ENCODE measurements around the gene TMTC1.

Gene TMTC1

DNA sequence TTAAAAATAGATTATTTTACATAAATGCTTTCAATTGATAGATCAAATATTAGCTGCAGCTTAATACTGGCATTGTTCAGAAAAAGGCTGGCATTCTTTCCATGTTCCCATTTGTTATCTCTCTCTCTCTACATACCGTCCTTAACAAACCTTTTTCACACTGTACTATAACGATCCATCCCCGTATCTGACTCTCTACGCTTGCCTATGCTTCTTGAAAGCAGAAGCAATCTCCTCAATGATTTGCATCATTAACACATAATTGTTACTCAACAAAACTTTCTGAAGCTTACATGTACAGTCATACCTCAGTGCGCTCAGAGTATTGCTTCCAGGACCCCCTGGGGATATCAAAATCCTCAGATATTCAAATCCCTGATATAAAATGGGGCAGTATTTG is 89.7 kb downstream of the TMTC1 start:
- in situ Hi-C loops (cut with MboI; ENCODE audit: low sequenced_read_pairs, unreplicated experiment) = no loop called here
- TF ChIP-seq, protein P1, sequence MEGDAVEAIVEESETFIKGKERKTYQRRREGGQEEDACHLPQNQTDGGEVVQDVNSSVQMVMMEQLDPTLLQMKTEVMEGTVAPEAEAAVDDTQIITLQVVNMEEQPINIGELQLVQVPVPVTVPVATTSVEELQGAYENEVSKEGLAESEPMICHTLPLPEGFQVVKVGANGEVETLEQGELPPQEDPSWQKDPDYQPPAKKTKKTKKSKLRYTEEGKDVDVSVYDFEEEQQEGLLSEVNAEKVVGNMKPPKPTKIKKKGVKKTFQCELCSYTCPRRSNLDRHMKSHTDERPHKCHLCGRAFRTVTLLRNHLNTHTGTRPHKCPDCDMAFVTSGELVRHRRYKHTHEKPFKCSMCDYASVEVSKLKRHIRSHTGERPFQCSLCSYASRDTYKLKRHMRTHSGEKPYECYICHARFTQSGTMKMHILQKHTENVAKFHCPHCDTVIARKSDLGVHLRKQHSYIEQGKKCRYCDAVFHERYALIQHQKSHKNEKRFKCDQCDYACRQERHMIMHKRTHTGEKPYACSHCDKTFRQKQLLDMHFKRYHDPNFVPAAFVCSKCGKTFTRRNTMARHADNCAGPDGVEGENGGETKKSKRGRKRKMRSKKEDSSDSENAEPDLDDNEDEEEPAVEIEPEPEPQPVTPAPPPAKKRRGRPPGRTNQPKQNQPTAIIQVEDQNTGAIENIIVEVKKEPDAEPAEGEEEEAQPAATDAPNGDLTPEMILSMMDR (IDR thresholded peaks at IDR 0.05; ENCODE audit: borderline replicate concordance, control extremely low read depth, extremely low read depth, insufficient read depth, missing control alignments) = no peak
- no peak for DNase-seq (ENCODE audit: low spot score)

DNA sequence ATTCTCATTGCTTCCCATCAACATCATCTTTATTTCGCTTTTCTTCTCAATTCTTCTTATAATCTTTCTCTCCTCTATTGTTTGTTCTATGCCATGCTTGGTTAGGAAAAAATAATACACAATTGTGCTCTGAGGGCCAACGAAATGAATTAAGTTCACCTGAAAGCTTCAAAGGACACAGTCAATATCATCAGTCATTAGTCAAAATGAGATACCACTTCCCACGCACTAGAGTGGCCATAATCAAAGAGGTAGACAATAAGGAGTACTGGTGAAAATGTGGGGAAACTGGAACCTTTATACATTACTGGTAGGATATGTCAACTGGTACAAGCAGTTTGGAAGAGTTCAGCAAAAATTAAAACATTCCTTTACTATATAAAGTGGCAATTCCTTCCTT is 91.5 kb downstream of the TMTC1 start:
- in situ Hi-C loops (cut with MboI; ENCODE audit: low sequenced_read_pairs, unreplicated experiment) = no loop called here
- no peak for DNase-seq (ENCODE audit: low spot score)
- TF ChIP-seq, protein P1 (IDR thresholded peaks at IDR 0.05; ENCODE audit: borderline replicate concordance, control extremely low read depth, extremely low read depth, insufficient read depth, missing control alignments) = no peak

DNA sequence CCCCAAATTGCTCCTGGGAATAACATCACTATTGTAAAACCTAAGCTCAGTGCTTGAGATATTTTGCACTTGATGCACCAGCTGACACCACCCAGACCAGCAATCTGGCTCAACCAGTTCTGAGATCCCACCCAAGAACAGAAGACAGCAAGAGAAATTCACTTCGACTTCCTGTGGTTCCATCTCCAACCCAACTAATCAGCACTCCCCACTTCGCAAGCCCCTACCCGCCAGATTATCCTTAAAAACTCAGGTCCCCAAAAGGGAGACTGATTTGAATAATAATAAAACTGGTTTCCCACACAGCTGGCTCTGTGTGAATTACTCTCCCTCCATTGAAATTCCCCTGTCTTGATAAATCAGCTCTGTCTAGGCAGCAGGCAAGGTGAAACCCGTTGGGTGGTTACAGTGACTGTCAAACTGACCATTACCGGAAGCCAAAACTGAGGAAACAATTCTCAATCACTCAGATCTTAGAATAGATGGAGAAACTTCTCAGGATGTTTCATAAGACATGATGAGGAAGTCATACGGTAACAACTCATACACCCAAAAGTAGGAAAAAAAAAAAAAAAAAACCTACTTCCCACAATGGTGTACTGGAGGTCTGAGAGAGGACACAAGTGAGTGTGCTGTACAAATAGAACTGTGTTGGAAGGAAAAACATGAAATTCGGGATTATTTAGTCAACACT is 92.4 kb downstream of the TMTC1 start:
- DNase-seq (ENCODE audit: low spot score) = no peak
- TF ChIP-seq, protein P1 (IDR thresholded peaks at IDR 0.05; ENCODE audit: borderline replicate concordance, control extremely low read depth, extremely low read depth, insufficient read depth, missing control alignments) = no peak
- in situ Hi-C loops (cut with MboI; ENCODE audit: low sequenced_read_pairs, unreplicated experiment) = no loop called here

DNA sequence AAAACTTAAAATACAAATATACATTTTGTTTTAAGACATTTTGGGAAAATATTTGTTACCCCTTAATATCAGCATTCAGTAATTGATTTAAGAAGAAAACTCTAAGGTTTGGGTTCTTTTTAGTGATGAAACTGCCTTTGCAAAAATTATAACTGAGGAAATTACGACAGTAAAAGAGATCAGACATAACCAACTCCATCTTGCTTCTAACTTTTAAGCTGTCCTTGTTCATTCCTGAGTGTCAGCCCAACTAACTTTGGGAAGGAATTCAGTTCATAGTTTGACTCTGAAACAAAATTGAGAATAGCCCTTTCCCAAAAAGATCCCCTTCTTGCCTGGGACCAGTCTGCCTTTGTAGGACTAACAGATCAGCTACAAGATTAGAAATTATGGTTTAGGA is 93.0 kb downstream of the TMTC1 start:
- in situ Hi-C loops (cut with MboI; ENCODE audit: low sequenced_read_pairs, unreplicated experiment) = no loop called here
- TF ChIP-seq, protein P1 (IDR thresholded peaks at IDR 0.05; ENCODE audit: borderline replicate concordance, control extremely low read depth, extremely low read depth, insufficient read depth, missing control alignments) = no peak

DNA sequence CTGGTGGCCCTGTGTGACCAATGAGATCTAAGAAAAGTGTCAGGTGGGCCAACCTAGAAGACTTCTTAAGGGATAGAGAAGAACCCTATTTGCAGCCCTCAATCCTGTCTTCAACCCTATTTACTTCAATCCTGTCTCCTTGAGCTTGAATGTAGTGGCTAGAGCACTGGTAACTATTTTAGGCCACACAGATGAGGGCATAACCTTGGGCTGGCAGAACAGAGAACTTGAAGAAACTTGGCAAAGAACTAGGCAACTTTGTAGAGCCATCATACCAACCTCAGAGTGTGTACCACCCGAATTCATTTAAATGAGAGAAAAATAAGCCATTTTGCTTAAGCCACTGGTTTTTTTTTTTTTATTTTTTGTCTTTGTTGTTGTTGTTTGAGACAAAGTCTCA is 94.8 kb downstream of the TMTC1 start:
- DNase-seq (ENCODE audit: low spot score) = no peak
- in situ Hi-C loops (cut with MboI; ENCODE audit: low sequenced_read_pairs, unreplicated experiment) = no loop called here
- TF ChIP-seq, protein P1 (IDR thresholded peaks at IDR 0.05; ENCODE audit: borderline replicate concordance, control extremely low read depth, extremely low read depth, insufficient read depth, missing control alignments) = no peak

More for the DNA sequence above, 93.0 kb downstream of the TMTC1 start:
- no peak for DNase-seq (ENCODE audit: low spot score)

DNA sequence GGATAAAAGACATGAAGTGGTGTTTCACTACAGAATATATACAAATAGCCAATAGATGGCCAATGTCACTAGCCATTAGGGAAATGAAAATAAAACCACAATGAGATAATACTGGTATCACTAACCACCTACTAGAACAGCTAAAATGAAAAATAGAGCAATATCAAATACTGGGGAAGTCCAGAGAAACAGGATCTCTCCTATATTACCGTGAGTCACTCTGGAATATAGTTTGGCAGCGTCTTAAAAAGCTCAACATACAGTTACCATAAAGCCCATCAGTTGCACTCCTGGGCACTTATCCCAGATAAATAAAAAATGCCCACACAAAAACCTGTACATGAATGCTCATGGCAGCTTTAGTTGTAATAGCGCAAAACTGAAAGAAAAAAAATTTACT is 101.7 kb downstream of the TMTC1 start:
- DNase-seq (ENCODE audit: low spot score) = no peak
- TF ChIP-seq, protein P1 (IDR thresholded peaks at IDR 0.05; ENCODE audit: borderline replicate concordance, control extremely low read depth, extremely low read depth, insufficient read depth, missing control alignments) = no peak
- in situ Hi-C loops (cut with MboI; ENCODE audit: low sequenced_read_pairs, unreplicated experiment) = no loop called here
